LNCAP (cell line): Measurements from ENCODE around the gene SMURF2.

ENCODE experiments used
- TF ChIP-seq, protein P1 (sequence below): fragments of 450-650 bp; IDR thresholded peaks from 2 replicates; pipeline ENCODE4 v1.5.1; 2017; ENCODE audit warnings: mild to moderate bottlenecking

SMURF2 gene

DNA sequence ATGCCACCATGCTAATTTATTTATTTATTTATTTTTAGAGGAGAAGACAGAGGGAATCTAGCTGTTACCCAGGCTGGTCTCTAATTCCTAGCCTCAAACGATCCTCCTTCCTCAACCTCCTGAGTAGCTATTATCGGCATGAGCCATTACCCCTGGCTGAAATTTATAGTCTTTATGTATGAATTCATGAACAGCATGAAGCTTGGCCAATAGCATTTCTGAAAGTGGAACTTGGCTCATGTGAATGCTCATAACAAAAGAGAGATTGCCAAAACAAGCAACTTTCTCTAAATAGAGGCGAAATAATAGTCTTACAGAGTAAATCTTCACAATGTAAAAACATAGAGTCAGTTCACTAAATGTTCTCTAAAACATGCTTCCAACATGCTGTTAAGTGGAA lies 30.1 kb upstream of the SMURF2 start:
- TF ChIP-seq, protein P1, sequence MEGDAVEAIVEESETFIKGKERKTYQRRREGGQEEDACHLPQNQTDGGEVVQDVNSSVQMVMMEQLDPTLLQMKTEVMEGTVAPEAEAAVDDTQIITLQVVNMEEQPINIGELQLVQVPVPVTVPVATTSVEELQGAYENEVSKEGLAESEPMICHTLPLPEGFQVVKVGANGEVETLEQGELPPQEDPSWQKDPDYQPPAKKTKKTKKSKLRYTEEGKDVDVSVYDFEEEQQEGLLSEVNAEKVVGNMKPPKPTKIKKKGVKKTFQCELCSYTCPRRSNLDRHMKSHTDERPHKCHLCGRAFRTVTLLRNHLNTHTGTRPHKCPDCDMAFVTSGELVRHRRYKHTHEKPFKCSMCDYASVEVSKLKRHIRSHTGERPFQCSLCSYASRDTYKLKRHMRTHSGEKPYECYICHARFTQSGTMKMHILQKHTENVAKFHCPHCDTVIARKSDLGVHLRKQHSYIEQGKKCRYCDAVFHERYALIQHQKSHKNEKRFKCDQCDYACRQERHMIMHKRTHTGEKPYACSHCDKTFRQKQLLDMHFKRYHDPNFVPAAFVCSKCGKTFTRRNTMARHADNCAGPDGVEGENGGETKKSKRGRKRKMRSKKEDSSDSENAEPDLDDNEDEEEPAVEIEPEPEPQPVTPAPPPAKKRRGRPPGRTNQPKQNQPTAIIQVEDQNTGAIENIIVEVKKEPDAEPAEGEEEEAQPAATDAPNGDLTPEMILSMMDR, result no peak

DNA sequence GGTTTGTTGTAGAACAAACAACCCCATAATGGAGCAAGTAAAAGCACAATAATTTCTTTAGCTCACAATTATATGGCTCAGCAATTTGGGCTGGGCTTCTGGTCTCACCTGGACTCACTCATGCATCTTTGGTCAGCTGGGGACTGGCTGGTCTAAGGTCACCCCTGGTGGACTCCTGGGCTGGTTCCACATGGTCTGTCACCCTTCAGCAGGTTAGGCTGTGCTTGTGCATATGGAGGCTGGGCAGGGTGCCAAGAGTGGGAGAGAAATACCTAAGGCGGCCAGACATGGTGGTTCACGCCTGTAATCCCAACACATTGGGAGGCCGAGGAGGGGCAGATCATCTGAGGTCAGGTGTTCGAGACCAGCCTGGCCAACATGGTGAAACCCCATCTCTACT lies 27.0 kb upstream of the SMURF2 start:
- TF ChIP-seq, protein P1, result no peak

DNA sequence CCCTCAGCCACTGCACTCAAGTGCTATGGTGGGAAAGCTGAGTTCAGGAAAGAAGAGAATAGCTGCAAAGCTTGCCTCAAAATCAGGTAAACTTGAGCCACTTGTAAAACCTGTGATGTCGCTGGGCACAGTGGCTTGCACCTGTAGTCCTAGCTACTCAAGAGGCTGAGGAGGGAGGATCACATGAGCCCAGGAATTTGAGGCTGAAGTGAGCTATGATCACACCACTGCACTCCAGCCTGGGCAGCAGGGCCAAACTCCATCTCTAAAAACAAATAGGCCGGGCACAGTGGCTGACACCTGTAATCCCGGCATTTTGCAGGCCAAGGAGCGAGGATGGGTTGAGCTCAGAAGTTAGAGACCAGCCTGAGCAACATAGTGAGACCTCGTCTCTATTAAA lies 26.4 kb upstream of the SMURF2 start:
- TF ChIP-seq, protein P1, result no peak

DNA sequence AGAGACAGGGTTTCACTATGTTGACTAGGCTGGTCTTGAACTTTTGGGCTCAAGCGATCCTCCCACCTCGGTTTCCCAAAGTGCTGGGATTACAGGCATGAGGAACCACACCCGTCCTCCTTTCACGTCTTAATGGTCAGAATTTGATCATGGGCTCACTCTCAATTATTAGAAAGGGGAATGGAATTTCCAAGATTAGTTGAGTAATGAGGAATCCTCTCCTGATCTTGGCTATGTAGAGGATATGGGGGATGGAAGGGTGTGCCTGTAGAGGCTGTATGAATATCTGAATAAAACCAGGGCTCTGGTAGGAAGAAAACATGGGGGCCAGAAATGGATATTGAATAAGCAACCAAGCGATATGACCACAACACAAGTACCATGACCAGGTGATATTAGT lies 25.9 kb upstream of the SMURF2 start:
- TF ChIP-seq, protein P1, result no peak

DNA sequence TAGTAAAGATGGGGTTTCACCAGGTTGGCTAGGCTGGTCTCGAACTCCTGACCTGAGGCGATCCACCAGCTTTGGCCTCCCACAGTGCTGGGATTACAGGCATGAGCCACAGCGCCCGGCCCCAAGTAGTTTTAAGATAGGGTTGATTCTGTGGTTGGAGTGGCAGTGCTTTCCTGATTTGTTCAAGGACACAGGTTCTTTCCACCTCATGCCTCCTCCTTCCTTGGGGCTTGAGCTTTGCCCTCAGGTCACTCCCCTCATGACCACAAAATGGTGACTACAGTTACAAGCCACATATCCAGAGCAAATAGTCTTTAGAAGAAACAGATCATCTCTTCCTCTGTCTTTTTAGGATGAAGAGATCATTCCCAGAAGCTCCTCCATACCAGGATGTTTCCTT lies 25.3 kb upstream of the SMURF2 start:
- TF ChIP-seq, protein P1, result no peak

DNA sequence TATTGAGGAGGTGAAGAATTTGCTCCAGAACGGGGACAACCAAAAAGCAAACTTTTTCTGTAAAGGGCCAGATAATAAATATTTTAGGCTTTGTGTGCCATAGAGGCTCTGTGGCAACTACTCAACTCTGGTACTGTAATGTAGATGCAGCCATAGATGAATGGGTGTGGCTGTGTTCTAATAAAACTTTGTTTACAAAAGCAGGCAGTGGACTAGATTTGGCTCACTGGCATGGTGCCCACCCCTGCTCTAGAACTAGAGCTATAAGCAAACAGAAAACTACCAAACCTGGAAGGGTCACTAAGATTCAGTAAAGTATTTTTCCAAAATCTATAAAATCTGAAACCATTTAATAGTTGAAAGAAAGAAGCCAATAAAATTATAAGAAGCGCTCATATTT lies 24.6 kb upstream of the SMURF2 start:
- TF ChIP-seq, protein P1, result no peak

DNA sequence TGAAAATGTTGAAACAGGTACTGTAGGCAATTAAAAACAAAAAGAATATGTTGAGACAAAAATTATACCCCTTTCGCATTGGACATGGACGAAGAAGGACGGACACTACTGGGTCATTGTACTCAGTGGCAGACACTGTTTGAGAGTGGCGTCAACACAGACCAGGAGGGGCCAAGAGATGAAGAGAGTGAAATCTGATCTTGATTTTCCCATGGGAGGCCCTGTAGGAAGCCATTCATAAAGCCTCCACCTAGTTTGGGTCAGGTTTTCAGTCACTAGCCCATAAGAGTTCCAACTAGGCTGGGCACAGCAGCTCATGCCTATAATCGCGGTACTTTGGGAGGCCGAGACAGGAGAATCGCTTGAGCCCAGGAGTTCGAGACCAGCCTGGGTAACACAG lies 23.6 kb upstream of the SMURF2 start:
- TF ChIP-seq, protein P1, result no peak

DNA sequence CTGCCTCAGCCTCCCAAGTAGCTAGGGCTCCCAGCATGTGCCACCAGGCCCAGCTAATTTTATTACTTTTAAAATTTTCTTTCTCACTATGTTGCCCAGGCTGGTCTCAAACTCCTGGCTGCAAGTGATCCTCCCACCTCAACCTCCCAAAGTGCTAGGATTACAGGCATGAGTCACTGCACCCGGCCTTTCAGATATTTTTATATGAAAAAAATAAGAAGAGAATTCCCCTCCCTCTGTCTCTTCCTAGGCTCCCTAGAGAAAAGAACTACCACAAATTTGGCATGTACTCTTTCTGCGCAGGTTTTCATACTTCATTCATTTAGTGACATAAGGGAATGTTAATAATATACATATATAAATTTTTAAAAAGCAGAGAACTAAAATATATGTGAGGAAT lies 21.7 kb upstream of the SMURF2 start:
- TF ChIP-seq, protein P1, result no peak
